HL-60/S4 treated with phorbol 12-myristate 13-acetate at 8.2 ng/mL for 4 days and 3 days (cell line): ENCODE data around the gene ACACB.

Experiments used
- in situ Hi-C: fragments of 300-500 bp; cut with MboI; formaldehyde crosslinking; loops from 2 replicates; pipeline ENCODE4 v1.15.0; 2022; ENCODE audit warnings: low sequenced_read_pairs

The ACACB gene

GRCh38 chr12:109271418-109271817, 155.0 kb downstream of the ACACB start:
- in situ Hi-C loops: no loop called here

DNA sequence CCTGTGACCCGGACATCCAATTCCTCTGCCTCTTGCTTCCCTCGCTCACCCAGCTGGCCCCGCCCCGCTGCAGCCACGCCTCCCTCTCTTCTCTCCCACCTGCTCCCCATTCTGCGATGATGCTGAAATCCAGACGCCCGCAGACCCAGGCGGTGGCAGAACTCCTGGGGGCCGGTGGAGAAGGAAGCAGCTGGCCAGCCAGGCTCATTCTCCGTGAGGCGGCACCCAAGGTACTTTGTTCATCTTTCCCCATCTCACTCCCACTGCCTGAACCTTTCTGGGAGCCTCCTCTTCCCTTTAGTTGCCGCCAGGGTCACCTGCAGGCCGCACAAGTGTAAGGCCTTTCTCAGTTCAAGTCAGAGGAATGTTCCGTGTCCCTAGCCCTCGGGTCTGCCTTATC, 157.0 kb downstream of the ACACB start:
- in situ Hi-C loops: no loop called here

- in situ Hi-C loops: no loop called here
Observed at GRCh38 chr12:109274381-109274780, 158.0 kb downstream of the ACACB start.

GRCh38 chr12:109275173-109275572, 158.8 kb downstream of the ACACB start:
- in situ Hi-C loops: no loop called here

- in situ Hi-C loops: no loop called here
Observed at GRCh38 chr12:109276160-109276559, 159.8 kb downstream of the ACACB start.

GRCh38 chr12:109277255-109277898, 161.0 kb downstream of the ACACB start:
- in situ Hi-C loops: no loop called here

- in situ Hi-C loops: no loop called here
Observed at GRCh38 chr12:109277899-109278762, 161.7 kb downstream of the ACACB start.

- in situ Hi-C loops: no loop called here
Observed at GRCh38 chr12:109278912-109279311, 162.5 kb downstream of the ACACB start.

DNA sequence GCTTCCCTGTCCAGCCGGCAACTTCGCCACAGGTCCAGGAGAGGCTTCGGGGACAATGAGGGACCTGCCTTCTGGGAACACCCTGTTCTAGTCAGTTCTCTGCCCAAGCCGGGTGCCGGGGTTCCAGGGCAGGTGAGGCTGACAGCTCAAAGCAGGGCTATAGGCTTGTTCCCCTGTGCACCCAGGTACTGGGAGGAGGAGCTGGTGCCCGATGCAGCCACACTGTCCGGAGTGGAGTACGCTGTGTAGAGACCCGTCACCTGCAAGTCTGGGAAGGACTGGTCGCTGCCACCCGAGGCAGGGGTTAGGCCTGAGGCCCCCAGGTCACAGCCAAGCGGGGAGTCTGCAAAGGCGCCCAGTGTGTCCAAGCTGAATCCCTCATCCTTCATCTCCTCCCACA, 163.1 kb downstream of the ACACB start:
- in situ Hi-C loops: no loop called here

- in situ Hi-C loops: no loop called here
Observed at GRCh38 chr12:109281452-109281851, 165.1 kb downstream of the ACACB start.

DNA sequence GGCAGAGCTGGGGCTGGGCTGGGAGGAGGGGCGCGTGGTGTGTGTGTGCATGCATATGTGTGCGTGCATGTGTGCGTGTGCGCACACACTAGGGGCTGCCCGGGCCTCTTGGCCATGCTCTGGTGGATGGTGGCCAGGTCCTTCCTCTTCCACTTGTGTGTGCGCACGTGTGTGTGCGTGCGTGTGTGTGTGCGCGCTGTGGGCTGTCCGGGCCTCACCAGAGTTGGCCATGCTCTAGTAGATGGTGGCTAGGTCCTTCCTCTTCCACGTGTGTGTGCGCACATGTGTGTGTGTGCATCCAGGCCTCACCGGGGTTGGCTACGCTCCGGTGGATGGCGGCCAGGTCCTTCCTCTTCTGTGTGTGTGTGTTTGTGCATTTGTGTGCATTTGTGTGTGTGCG, 168.0 kb downstream of the ACACB start:
- in situ Hi-C loops: no loop called here

GRCh38 chr12:109286252-109286651, 169.9 kb downstream of the ACACB start:
- in situ Hi-C loops: no loop called here

- in situ Hi-C loops: no loop called here
Observed at GRCh38 chr12:109286652-109287051, 170.3 kb downstream of the ACACB start.

GRCh38 chr12:109287181-109287580, 170.8 kb downstream of the ACACB start:
- in situ Hi-C loops: no loop called here

- in situ Hi-C loops: no loop called here
Observed at GRCh38 chr12:109287811-109288469, 171.6 kb downstream of the ACACB start.

GRCh38 chr12:109288571-109288970, 172.2 kb downstream of the ACACB start:
- in situ Hi-C loops: no loop called here

- in situ Hi-C loops: no loop called here
Observed at GRCh38 chr12:109289004-109289403, 172.6 kb downstream of the ACACB start.

DNA sequence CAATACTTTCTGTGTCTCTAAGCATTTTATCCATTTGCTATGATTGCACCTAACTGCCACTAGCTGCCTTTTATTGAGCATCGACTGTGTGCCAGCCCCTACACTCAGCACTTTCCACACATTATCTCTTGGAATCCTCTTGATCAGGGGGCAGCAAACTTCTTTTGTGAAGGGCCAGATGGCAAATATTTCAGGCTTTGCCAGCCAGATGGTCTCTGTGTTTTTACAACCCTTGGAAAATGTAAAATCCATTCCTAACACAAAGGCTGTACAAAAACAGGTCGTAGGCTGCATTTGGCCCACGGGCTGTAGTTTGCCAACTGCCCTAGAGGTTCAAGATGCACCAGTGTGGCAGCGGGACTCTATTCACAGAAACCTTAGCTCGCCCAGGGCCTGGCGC, 173.2 kb downstream of the ACACB start:
- in situ Hi-C loops: no loop called here

DNA sequence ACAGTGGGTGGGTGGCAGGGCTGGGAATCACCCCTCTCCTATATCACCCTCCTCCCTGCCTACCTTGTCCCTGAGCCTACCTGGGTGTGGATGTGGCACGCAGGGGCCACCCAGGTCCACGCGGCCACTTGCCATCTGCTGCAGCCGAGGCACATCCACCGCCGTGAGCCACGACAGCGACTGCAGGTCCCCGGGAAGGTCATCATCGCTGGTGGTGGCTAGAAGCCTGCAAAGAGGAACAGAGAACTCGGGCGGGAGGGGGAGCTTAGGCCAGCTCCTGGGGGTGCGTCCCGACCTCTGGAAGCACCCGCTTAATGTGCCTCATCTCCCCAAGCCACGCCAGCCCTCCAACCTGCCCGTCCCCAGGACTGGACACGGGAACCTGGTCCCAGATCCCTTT, 173.7 kb downstream of the ACACB start:
- in situ Hi-C loops: no loop called here

DNA sequence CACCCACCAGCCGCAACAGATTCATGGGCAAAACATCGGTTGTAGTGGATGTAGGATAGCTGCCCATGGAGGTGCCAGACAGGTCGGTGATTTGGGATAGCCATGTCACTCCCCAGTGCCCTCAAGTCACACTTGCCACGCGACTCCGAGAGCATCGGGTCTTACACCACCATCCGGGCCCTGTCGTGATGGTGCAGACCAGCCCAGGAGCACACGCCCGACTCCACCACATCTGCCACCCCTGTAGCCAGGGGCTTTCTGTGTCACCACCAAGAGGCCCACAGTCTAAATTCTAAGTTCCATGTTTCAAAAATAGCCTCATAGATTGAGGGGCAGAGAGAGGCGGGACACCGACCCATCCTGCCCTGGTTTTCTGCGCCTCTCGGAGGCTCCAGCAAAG, 174.7 kb downstream of the ACACB start:
- in situ Hi-C loops: no loop called here

DNA sequence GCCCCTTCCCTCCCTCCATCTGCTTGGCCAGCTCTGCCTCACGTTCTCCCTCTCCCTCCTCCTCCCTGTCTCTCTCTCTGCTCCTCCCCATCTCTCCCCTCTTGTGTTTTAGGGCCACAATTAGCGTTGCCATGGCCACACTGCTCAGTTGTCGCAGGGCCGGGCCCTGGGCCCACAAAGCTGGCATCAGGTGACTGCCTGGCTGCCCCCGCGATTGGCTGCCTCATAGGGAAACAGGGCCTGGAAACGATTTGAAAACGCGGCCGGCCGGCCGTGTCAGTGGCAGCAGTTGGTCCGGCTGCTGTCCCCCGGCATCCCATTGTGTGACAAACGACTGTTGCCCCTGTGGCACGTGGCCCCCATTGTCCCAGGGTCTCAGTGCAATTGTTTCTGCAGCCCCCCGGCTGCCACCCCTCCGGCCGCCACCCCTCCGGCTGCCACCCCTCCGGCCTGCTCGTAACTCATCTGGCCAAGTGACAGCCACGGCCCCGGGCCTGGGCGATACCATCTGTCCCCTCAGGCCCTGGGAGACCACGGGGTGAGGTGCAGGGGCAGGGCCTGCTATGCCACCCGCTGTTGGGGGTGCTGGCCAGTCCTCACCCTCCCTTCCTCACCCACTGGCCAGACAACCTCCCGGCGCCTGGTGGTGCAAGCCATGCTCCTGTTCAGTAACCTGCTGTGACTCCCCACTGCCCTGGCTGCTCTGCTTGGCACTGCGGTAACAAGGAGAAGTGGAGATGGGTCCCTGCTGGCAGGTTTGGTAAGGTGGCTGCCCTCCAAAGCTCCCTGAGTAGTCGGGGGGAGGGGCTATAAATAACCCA, 175.3 kb downstream of the ACACB start:
- in situ Hi-C loops: no loop called here
